HTERT RPE-1 (cell line): Measurements from ENCODE around the gene COL6A1.
"Not testable (repeated sequence)": the region's sequence is repeated elsewhere in the genome, so short reads cannot be mapped to it uniquely, and the experiment has no call there.

ENCODE experiments used
- in situ Hi-C: fragments of 300-500 bp; cut with MboI; formaldehyde crosslinking; loops from 4 replicates; pipeline ENCODE4 v1.14.3; 2020; ENCODE audit warnings: low sequenced_read_pairs

Gene COL6A1

DNA sequence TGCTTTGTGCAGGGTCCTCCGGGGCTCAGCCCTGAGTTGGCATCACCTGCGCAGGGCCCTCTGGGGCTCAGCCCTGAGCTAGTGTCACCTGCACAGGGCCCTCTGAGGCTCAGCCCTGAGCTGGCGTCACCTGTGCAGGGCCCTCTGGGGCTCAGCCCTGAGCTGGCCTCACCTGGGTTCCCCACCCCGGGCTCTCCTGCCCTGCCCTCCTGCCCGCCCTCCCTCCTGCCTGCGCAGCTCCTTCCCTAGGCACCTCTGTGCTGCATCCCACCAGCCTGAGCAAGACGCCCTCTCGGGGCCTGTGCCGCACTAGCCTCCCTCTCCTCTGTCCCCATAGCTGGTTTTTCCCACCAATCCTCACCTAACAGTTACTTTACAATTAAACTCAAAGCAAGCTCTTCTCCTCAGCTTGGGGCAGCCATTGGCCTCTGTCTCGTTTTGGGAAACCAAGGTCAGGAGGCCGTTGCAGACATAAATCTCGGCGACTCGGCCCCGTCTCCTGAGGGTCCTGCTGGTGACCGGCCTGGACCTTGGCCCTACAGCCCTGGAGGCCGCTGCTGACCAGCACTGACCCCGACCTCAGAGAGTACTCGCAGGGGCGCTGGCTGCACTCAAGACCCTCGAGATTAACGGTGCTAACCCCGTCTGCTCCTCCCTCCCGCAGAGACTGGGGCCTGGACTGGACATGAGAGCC is 22.7 kb downstream of the COL6A1 start:
- in situ Hi-C loops: no loop called here

DNA sequence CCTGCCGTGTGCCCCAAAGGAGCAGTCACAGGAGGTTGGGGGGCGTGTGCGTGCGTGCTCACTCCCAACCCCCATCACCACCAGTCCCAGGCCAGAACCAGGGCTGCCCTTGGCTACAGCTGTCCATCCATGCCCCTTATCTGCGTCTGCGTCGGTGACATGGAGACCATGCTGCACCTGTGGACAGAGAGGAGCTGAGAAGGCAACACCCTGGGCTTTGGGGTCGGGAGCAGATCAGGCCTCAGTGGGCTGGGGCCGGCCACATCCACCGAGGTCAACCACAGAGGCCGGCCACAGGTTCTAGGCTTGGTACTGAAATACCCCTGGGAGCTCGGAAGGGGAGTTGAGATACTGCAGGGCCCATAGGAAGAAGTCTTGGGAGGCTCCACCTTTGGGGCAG is 23.5 kb downstream of the COL6A1 start:
- in situ Hi-C loops: no loop called here

DNA sequence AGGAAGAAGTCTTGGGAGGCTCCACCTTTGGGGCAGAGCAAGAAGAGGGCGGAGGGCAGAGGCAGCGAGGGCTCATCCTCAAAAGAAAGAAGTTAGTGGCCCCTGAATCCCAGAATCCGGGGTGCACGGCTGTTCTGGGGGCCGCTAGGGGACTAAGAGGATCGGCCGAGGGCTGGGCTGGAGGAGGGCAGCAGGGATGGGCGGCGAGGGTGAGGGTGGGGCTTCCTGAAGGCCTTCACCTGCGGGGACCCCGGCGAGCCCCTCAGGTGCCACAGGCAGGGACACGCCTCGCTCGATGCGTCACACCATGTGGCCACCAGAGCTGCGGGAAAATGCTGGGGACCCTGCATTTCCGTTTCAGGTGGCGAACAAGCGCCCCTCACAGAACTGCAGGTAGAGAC is 23.9 kb downstream of the COL6A1 start:
- in situ Hi-C loops: no loop called here

DNA sequence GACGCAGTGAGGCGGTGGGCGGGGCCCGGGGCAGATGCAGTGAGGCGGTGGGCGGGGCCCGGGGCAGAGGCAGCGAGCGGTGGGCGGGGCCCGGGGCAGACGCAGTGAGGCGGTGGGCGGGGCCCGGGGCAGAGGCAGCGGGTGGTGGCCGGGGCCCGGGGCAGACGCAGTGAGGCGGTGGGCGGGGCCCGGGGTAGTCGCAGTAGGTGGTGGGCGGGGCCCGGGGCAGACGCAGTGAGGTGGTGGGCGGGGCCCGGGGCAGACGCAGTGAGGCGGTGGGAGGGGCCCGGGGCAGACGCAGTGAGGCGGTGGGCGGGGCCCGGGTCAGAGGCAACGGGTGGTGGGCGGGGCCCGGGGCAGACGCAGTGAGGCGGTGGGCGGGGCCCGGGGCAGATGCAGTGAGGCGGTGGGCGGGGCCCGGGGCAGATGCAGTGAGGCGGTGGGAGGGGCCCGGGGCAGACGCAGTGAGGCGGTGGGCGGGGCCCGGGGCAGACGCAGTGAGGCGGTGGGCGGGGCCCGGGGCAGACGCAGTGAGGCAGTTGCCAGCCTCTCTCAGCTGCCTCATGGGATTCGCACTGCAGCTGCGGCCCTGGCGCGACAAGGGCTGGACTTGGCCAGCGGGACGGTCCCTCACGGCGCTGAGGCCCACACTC is 24.4 kb downstream of the COL6A1 start:
- in situ Hi-C loops: not testable (repeated sequence)

DNA sequence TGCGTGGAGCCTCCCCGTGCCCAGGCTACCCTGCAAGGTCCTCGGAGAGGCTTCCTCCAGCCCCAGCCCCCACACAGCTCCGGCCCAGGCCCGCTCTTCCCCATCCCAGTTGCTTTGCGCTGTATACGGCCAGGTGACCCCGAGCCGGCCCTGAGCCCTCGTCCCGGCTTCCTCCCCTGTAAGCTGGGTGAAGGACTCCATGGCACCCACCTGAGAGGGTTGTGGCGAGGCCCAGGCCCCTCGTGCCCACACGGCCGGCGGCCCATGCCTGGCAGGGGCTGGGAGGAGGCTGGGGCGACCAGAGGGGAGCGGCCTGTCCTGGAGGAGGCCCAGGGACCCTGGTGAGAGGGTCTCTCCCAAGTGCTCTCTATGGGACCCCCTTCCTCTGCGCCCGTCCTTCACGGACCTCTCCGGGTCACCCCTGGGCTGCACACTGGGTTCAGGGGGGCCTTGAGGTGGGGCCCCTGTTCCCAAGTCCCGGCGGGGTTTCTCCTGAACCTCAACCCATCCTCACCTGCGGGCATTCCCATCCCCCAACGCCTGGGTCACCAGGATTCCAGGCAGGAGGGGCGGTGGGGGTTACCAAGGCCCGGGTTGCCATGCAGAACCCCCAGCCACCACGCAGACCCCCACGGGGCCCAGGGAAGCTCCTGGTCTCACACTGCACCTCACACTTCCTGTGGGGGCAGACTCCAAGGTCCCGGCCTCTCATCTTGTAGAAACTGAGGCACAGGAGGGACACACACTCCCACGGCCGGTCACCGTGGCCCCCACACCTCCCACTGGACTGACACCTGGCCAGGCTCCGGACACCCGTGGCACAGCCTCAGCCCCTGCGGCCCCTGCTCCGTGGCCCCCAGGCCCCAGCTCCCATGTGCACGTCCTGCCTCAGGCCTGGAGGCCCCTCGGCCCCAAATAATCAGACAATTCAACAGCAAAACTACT is 25.2 kb downstream of the COL6A1 start:
- in situ Hi-C loops: no loop called here

DNA sequence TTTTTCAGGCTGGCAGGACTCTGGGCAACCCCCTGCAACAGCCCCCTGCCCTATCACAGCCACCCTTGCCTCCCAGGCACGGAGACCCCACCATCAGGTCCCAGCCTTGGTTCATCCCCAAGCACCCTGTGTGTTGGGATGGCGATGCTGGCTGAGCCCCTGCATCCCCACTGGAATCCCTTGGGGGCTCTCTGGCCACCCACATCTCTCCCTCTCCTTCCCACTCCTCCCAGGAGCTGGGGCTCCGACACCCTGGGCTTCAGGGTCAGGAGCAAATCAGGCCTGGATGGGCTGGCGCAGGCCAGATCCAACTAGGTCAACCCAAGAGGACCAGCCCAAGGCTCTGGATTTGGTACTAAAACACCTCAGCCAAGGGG is 25.9 kb downstream of the COL6A1 start:
- in situ Hi-C loops: no loop called here

DNA sequence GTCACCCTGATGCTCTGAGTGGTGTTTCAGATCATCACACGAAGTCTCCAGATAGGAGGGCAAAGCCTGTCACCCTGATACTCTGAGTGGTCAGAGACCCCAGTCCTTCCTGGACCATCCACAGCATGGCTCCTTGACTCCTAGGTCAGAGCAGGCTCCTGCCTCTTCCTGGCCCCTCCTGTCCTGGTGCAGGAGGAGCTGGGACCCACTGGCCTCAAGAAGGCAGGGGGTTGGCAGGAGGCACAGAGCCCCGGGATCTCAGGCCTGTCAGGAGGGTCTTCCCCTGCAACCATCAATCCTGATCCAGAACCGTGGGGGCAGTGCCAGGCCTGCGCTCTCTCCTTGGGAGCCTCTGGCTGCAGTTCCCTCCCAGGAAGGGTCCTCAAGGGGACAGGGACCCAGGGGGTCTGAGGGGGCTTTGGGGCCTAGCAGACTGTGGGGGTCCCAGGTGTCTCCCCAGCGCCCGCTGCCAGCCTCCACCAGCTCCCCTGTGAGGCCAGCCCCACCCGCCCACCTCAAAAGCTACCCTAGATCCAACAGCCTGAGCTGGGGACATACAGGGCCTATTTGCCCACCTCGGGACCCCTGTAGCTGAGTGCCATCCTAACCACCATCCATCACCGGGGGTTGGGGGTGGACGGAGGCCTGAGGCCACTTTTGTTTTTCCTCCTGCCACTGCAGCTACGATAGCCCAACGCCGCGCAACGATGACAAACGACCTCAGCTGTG is 27.5 kb downstream of the COL6A1 start:
- in situ Hi-C loops: no loop called here

DNA sequence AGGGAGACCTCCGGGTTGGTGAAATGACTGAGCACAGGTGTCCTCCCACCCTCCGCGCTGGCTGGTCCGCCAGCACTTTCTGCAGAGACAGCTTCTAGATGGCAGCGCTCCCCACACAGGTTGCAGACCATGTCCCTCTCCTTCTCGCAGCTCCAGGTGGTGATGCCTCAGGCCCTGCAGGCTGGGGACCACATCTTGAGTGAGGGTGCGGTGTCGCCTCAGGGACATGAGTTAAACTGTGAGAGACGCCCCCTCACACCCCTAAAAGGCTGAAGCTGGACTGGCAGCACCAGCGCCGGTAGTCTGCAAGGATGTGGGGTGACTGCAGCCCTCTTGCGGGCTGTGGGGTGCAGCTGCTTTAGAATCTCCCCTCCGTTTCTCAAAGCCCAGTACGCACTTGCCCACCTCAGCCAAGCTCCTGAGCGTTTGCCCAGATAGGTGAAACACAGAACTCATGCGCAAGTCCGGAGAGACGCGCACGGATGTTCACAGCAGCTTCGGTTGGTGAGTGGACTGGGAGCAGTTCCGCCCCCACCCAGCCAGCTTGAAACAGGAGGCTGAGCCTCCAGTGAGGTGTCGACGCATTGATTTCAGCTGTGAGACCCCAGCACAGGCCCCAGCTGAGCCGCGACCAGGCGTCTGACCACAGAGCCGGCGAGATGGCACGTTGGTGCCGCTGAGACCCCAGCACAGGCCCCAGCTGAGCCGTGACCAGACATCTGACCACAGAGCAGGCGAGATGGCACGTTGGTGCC is 28.6 kb downstream of the COL6A1 start:
- in situ Hi-C loops: no loop called here

DNA sequence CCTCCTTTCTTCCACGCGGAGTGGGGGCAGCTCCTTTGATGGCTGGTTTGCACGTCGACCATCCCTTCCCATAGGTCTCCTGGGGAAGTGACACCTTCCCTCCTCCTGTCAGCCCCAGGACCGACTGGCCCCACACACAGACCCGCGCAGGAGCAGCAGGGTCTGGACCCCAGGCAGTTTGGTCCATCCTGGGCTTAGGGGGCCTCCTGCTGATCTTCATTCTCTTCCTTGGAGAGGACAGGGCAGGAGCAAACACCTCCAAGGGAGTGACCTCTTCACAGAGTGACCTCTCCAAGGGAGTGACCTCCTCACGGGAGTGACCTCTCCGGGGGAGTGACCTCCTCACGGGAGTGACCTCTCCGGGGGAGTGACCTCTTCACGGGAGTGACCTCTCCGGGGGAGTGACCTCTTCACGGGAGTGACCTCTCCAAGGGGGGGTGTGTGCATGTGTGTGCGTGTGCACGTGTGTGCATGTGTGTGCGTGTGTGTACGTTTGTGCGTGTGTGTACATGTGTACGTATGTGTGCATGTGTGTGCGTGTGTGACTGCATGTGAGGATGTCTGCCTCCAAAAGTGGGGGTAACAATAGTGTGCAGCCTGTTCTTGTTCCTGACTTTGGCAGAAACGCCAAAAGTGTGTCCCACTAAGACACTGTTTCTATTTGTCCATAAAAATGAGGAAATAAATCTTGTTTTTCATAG is 29.8 kb downstream of the COL6A1 start:
- in situ Hi-C loops: no loop called here

DNA sequence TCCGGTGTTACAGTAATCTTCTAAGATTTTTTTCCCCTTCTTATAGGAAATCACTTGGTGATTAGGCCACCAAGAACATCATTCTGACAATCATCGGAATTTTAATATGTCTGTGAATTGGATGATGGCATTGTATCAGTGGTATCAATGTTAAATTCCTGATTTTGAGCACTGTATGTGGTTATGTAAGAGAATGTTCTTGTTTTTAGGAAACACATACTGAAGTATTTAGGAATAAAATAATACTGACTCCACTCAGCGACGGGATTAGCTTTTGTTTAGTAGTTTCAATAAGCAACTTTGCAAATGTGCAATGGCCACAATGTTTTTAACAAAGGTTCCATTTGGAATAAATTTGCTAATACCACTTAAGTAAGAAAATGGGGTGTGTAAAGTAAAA is 30.6 kb downstream of the COL6A1 start:
- in situ Hi-C loops: no loop called here

DNA sequence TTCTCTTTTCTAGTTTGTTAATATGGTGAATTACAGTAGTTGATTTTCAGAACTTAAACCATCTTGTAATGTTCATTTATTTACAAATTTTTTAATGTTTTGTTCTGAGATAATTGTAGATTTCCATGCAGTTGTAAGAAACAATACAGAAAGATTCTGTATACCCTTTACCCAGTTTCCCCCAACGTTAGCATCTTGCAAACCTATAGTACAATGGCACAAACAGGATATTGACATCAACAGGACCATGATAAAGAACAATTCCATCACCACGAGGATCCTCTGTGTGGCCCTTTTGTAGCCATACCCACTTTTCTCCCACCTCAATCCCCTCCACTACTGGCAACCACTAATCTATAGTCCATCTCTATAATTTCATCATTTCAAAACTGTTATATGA is 33.3 kb downstream of the COL6A1 start:
- in situ Hi-C loops: no loop called here

DNA sequence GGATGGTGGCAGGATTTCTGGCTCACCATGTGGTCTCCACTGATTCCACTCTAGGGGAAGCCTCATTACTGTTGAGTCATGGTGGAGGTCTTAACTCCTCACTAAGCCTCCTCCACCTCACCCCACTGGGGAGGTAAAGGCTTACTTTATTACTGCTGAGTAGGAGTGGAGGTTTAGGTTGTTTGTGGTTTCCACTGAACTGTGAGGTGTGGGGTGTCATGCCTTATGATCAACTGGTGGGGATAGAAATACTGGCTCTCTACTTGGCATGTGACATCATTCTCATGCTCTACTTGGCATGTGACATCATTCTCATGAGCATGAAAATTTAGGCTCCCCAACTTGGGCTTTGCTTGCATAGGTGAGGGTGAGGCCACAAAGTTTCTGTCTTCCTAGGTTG is 35.6 kb downstream of the COL6A1 start:
- in situ Hi-C loops: no loop called here

DNA sequence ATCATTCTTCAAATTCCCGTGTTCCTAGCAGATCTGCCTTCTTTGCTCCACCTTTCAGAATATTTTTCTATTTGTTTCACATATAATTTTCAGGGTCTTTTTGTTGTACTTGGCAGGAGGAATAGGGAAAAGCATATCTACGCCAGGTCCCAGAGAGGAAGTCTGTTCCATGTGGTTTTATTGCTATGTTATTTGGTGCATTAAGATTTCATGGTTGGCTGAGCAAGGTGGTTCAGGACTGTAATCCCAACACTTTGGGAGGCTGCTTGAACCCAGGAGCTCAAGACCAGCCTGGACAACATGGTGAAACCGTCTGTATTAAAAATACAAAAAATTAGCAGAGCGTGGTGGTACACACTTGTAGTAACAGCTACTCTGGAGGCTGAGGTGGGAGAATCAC is 36.1 kb downstream of the COL6A1 start:
- in situ Hi-C loops: no loop called here

DNA sequence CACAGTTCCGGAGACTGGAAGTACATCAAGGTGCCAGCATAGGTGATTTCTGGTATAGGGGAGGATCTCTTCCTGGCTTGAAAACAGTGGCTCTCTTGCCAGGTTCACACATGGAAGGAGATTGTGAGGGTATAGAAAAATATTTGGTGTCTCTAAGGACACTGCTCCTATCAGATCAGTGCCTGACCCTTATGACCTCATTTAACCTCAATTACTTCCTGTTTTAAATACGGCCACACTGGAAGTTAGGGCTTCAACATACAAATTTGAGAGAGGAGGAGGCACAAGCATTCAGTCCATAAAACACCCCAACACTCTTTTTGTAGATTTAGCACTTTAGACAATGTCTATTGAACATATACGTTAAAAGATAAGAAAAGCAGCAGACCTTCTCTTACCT is 37.0 kb downstream of the COL6A1 start:
- in situ Hi-C loops: no loop called here

DNA sequence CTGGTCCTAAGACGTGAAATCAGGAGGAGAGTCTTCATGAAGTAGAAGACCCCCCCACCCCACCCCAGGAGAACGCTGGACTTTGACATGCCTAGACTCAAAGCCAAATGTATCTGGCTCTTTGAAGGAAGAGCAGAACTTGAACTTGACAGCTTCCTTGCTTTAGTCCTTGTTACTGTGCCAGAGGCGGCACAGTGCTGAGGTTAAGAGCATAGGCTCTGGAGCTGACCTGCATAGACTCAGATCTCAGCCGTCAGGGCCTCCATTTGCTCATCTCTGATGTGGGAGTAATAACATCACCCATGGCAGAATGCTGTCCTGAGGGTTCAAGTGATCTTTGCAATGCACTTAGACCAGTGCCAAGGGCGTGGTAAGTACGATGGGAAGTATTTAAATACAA is 39.0 kb downstream of the COL6A1 start:
- in situ Hi-C loops: no loop called here

DNA sequence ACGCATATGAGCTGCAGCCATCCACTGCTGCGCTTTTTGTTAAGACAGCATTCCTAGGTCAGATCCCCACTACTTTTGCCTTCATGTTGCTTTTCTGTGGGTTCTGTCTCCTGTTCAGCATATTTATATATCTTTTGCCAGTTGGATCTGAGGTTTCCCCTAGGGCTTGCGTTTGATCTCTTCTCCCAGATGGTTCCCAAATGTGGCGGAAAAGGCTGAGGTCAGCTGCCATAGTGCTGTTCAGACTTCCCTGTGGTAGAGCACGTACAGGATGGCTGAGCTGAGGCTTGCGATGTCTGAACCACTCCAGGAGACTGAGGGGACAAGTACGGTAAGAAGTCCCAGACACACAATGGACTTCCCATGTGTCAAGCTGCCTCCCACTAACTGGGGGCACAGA is 39.8 kb downstream of the COL6A1 start:
- in situ Hi-C loops: no loop called here

DNA sequence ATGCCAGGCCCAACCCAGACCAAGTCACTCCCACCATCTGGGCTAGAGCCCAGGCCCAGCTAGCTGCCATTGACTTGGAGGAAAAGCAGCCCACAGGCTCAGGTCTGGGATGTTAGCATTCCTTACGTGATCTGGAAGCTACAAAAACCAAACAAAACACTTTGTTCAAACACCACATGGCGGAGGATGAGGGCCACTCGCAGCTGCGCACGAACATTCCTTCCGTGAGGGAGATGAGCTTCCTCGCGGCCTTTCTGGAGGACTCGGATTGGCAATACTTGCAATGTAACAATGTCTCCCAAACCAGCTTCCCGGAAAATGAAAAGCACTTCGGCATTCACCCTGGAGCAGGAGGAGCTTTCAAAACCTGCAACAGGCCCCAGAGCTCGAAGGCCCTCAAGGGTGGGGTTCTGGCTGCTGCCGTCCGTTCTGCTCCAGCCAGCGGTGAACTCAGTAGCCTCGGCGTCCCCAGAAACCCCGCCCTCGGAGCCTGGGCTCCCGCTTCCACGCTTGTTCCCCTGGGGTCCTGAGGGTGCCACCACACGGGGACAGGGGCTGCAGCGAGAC is 40.5 kb downstream of the COL6A1 start:
- in situ Hi-C loops: no loop called here

DNA sequence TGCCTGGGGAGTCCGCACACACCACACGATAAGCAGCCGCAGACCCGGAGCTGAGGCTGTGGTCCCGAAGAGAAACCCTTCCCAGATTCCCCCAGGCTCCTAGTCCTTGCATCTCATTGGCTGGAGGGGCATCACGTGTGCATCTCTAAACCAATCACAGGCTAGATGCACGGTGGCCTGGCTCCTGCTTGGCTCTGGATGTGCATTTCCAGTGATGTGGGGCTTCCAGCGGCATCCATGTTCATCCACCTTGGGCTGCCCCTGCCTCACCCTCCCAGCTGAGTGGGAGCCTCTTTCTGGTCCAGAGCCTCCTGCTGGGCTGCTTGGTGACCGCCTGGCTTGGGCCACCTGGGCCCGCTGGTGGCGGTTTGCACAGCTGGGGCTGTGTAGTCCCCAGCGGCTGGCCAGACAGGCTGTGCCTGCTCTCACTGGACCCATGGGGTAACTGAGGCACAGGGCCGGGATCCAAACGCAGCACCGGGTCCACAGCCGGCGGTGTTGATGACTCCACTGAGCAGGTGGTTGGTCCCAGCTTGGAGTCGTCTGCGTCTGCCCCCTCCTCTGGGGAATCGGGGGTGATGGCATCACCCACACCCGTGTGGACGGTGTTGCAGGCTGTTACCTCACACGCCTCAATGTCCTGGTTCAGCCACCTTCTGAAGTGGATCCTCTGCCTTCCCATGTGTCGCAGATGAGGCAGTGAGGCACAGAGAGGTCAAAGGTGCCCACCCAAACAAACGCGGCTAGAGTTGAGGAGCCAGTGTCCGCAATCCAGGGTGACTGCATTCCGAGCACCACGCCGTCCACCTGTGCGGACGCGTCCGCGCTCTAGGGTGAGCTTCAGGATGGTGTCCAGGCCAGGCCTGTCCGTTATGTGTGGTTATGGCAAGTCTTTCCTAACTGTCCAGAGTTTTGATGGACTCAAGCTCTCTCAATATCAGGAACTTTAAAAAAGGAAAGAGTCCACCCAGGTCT is 41.3 kb downstream of the COL6A1 start:
- in situ Hi-C loops: no loop called here
